ENCODE data around the gene MAP4K5. TPM values are rescaled to one million over a fixed set of nuclear protein-coding genes. Genes with fewer than 3 reads are reported as not detected.

Gene MAP4K5
- total and polyA plus RNA-seq, 2 of the 4 experiments (the other 2 are of a cell fraction) = 33.1 to 46.1 TPM

- no peak for TF ChIP-seq CEBPB (IDR thresholded peaks at IDR 0.05; ENCODE audit: low read depth, low read length)
Measured at GRCh38 chr14:50528000-50528399, 4.4 kb downstream of the MAP4K5 start (continued).

- Histone ChIP-seq H3K27ac (ENCODE audit: insufficient read depth, low read length) (no peak overlapping the region), H3K9me1 (ENCODE audit: insufficient read depth, low read length) (peaks cover 19% of the 10 kb centered on the region; the same call in 1 of the 2 replicates), H2BK15ac (ENCODE audit: low read depth, low read length) (no peak overlapping the region), H4K5ac (ENCODE audit: low read depth, low read length) (no peak overlapping the region), H3K4me2 (ENCODE audit: low read depth, low read length) (no peak overlapping the region), H4K91ac (ENCODE audit: insufficient read depth, low read depth, low read length) (no peak overlapping the region), H3K14ac (replicated peaks; ENCODE audit: low read depth, low read length) (no peak overlapping the region), H2BK5ac (ENCODE audit: low read depth, low read length, poor library complexity, severe bottlenecking) (no peak overlapping the region), H3K79me1 (ENCODE audit: low read depth in 1 of 2, low read length in 2 of 2) (peaks cover 0 to 63% of the 10 kb centered on the region in 2 experiments; a peak in 2 of 4 replicates), H3K9me3 (ENCODE audit: control insufficient read depth, insufficient read depth, low read length) (no peaks in the 10 kb centered on the region), H3K4me1 (ENCODE audit: control insufficient read depth, insufficient read depth, low read length) (peaks cover 24% of the 10 kb centered on the region), H3K18ac (ENCODE audit: low read depth, low read length) (no peak overlapping the region), H3K56ac (ENCODE audit: extremely low read depth, insufficient read depth, low read length) (no peak overlapping the region), H3K27me3 (ENCODE audit: control insufficient read depth, insufficient read depth, low read length) (no peaks in the 10 kb centered on the region), H3K36me3 (ENCODE audit: control insufficient read depth, insufficient read depth, low read length) (peaks cover 3% of the 10 kb centered on the region), H2AFZ (replicated peaks; ENCODE audit: low read length, poor library complexity) (no peak overlapping the region), H3K23ac (ENCODE audit: low read depth, low read length) (no peak overlapping the region), H4K8ac (ENCODE audit: low read depth in 2 of 2, low read length in 2 of 2) (no peak overlapping the region), H2AK5ac (ENCODE audit: low read depth, low read length) (no peak overlapping the region), H3K9ac (ENCODE audit: low read depth, low read length) (no peak overlapping the region), H2AK9ac (replicated peaks; ENCODE audit: low read depth, low read length, poor library complexity) (no peak overlapping the region), H4K20me1 (ENCODE audit: insufficient read depth, low read length) (peaks cover 85% of the 10 kb centered on the region), H2BK120ac (ENCODE audit: low read depth, low read length) (no peak overlapping the region), H2BK20ac (ENCODE audit: low read depth, low read length) (no peak overlapping the region), H3K4me3 (ENCODE audit: insufficient read depth, low read depth, low read length) (no peak overlapping the region), H3K4ac (ENCODE audit: low read depth, low read length) (no peak overlapping the region)
- CTCF ChIA-PET = interaction anchor here (1.4 kb wide), 1 partner anchor 204 kb away, joined by 4 read pairs; no protein-coding TSS in a partner anchor
- dilution Hi-C loops (cut with HindIII; ENCODE audit: low sequenced_read_pairs, unreplicated experiment) = no loop called here
- no TSS peak for BruUV-seq (replicated peaks)
- TF ChIP-seq CHD1 (IDR thresholded peaks at IDR 0.05; ENCODE audit: low read depth, low read length) (no peak), RFX5 (IDR thresholded peaks at IDR 0.05; ENCODE audit: low read depth, low read length) (no peak), MXI1 (IDR thresholded peaks at IDR 0.05; ENCODE audit: borderline replicate concordance, low read depth, low read length) (no peak), MAFK (IDR thresholded peaks at IDR 0.05; ENCODE audit: low read depth, low read length) (no peak), ELK1 (IDR thresholded peaks at IDR 0.05; ENCODE audit: borderline replicate concordance, low read depth, low read length) (no peak), RCOR1 (IDR thresholded peaks at IDR 0.05; ENCODE audit: insufficient replicate concordance, low read length) (no peak), NFE2L2 (IDR thresholded peaks at IDR 0.05; ENCODE audit: low read depth, low read length) (no peak), RAD21 (IDR thresholded peaks at IDR 0.05; ENCODE audit: low read length) (no peak)
- POLR2A ChIA-PET (ENCODE audit: unreplicated experiment) = no interaction called here
- in situ Hi-C loops (cut with MboI; ENCODE audit: low sequenced_read_pairs) = loop anchor here (5.0 to 10.0 kb wide), 2 partner anchors 203 to 660 kb away; no protein-coding TSS in a partner anchor
- WGBS, 2 experiments (ENCODE audit: extremely low coverage in 2 of 2, insufficient read length in 1 of 2) = 71% methylated on average over 1 of the region's 6 CpGs; no CpG with 5 or more reads in 1 of the 2 experiments
- ATAC-seq (ENCODE audit: low read depth) (no peak), DNase-seq (no peak)
- intact Hi-C loops (cut with micrococcal nuclease) = loop anchor here (10.0 kb wide), 1 partner anchor 70 kb away; no protein-coding TSS in a partner anchor
Measured at GRCh38 chr14:50524731-50525515, 7.4 kb downstream of the MAP4K5 start.

Measured in IMR-90 (cell line).